Sciatic nerve (tissue), 2 donors: ENCODE results near the gene NUTM2G. TPM values are rescaled to one million over a fixed set of nuclear protein-coding genes. Genes with fewer than 3 reads are reported as not detected.
"Not testable (repeated sequence)": the region's sequence is repeated elsewhere in the genome, so short reads cannot be mapped to it uniquely, and the experiment has no call there.

Experiments used
- ATAC-seq: fragments of 200-7000 bp; cut with Tn5 transposase; one replicate; pipeline ENCODE4 v1.9.1; 2020; ENCODE audit warnings: mild to moderate bottlenecking, moderate library complexity
- DNase-seq: peaks from one replicate; pipeline ENCODE4 v3.0.0-alpha.2; 2020; ENCODE audit warnings: low spot score
- intact Hi-C: fragments of 100-400 bp; cut with DNase I; formaldehyde crosslinking; loops from one replicate; pipeline ENCODE4 v1.14.2; 2022
- total RNA-seq: library from RNA; stranded (reverse); fragmentation: NEBNext Ultra II Directional; extraction: Animal tissue kit (Norgen Biotek cat#: 25700); gene quantifications from one replicate; pipeline ENCODE4 v1.2.1, GENCODE V29; 2021
- donor health status: DM: no; HTN: no; CAD: no.
- donor health status: DM: no; HTN: no; CAD: no.

The NUTM2G gene
- total RNA-seq, 1 donor from 2014 or later: not detected

GRCh38 chr9:96938957-96939665 lies 10.5 kb downstream of the NUTM2G start:
- DNase-seq, intact Hi-C loops, ATAC-seq: not testable (repeated sequence)

- DNase-seq, intact Hi-C loops, ATAC-seq: not testable (repeated sequence)
These were observed 12.3 kb downstream of the NUTM2G start for GRCh38 chr9:96940982-96941381.

GRCh38 chr9:96941628-96942027 lies 13.0 kb downstream of the NUTM2G start:
- DNase-seq, intact Hi-C loops, ATAC-seq: not testable (repeated sequence)

GRCh38 chr9:96942181-96942580 lies 13.5 kb downstream of the NUTM2G start:
- intact Hi-C loops, ATAC-seq, DNase-seq: not testable (repeated sequence)

- ATAC-seq, DNase-seq, intact Hi-C loops: not testable (repeated sequence)
These were observed 20.7 kb downstream of the NUTM2G start for GRCh38 chr9:96949346-96949745.

GRCh38 chr9:96950539-96950938 lies 21.9 kb downstream of the NUTM2G start:
- DNase-seq, intact Hi-C loops, ATAC-seq: not testable (repeated sequence)

GRCh38 chr9:96967591-96967990 lies 38.9 kb downstream of the NUTM2G start:
- ATAC-seq, intact Hi-C loops, DNase-seq: not testable (repeated sequence)

GRCh38 chr9:96972552-96972951 lies 43.9 kb downstream of the NUTM2G start:
- DNase-seq, intact Hi-C loops, ATAC-seq: not testable (repeated sequence)

- intact Hi-C loops, DNase-seq: not testable (repeated sequence)
These were observed 45.4 kb downstream of the NUTM2G start for GRCh38 chr9:96974037-96974436.

GRCh38 chr9:96983496-96984122 lies 55.0 kb downstream of the NUTM2G start:
- intact Hi-C loops, ATAC-seq, DNase-seq: not testable (repeated sequence)

More at GRCh38 chr9:96974037-96974436, 45.4 kb downstream of the NUTM2G start:
- not testable (repeated sequence) for ATAC-seq

- DNase-seq, ATAC-seq, intact Hi-C loops: not testable (repeated sequence)
These were observed 55.5 kb downstream of the NUTM2G start for GRCh38 chr9:96984139-96984538.

GRCh38 chr9:96984887-96985286 lies 56.2 kb downstream of the NUTM2G start:
- ATAC-seq, intact Hi-C loops, DNase-seq: not testable (repeated sequence)

Other genes starting within 250 kb of the NUTM2G start
- 18.0 TPM for gene ZNF510, start 150.8 kb upstream of the NUTM2G start, total RNA-seq
- 10.5 TPM for gene ZNF782, start 74.3 kb upstream of the NUTM2G start, total RNA-seq
- not detected for gene CTSV, start 110.3 kb downstream of the NUTM2G start, total RNA-seq